ENCODE results near the gene RPS6KA2. TPM values are rescaled to one million over a fixed set of nuclear protein-coding genes. Genes with fewer than 3 reads are reported as not detected.

Gene RPS6KA2
- total RNA-seq, 3 donors from 2014 or later (not counting 1 experiment from before 2014, with no cell fraction given): 2.8 to 4.5 (median 2.9) TPM

DNA sequence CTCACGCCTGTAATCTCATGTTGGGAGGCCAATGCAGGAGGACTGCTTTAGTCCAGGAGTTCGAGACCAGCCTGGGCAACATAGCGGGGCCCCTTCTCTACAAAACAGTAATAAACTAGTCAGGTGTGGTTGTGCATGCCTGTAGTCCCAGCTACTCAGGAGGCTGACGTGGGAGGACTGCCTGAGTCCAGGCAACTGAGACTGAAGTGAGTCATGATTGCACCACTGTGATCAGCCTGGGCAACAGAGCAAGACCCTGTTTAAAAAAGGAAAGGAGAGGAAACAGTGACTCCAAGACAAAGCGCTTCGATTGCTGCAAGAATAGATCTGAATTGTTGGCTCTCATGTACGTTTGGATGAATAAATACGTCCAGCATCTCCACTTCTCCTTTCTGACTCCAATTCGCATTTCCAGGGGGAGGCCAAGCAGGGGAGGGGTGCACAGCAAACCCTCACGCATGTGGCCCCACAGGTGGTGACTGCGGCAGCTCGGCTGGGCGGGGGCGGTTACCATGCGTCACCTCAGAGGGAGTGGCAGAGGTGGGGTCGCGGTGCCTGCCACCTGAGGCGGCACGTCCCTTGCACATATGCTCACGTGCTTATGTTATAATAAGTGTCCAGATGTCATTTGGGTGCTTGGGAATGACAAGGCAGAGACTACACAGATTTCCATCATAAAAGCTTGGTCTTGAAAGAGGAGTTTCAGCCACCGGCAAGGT, 149.2 kb downstream of the RPS6KA2 start:
- 92% methylated on average over 21 of the region's 21 CpGs for WGBS (ENCODE audit: insufficient coverage)
- TF ChIP-seq, protein P1, sequence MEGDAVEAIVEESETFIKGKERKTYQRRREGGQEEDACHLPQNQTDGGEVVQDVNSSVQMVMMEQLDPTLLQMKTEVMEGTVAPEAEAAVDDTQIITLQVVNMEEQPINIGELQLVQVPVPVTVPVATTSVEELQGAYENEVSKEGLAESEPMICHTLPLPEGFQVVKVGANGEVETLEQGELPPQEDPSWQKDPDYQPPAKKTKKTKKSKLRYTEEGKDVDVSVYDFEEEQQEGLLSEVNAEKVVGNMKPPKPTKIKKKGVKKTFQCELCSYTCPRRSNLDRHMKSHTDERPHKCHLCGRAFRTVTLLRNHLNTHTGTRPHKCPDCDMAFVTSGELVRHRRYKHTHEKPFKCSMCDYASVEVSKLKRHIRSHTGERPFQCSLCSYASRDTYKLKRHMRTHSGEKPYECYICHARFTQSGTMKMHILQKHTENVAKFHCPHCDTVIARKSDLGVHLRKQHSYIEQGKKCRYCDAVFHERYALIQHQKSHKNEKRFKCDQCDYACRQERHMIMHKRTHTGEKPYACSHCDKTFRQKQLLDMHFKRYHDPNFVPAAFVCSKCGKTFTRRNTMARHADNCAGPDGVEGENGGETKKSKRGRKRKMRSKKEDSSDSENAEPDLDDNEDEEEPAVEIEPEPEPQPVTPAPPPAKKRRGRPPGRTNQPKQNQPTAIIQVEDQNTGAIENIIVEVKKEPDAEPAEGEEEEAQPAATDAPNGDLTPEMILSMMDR (IDR thresholded peaks at IDR 0.05): no peak
- no peaks in the 10 kb centered on the region for H3K36me3 ChIP-seq (ENCODE audit: control insufficient read depth, insufficient read depth, low read length)
- Mint-ChIP-seq H3K4me3 (no peak overlapping the region), H3K4me1 (peaks cover 0 to 11% of the 10 kb centered on the region in 2 donors), H3K9me3 (no peaks in the 10 kb centered on the region), H3K27me3 (ENCODE audit: low read depth in 2 of 2) (peaks cover 10% of the 10 kb centered on the region in 2 donors), H3K27ac (no peak overlapping the region), H3K36me3 (no peaks in the 10 kb centered on the region)
- H3K9me3 ChIP-seq (ENCODE audit: control insufficient read depth, insufficient read depth, low read length): no peaks in the 10 kb centered on the region
- ATAC-seq (no peak), DNase-seq (no peak)
- H3K4me1 ChIP-seq (ENCODE audit: control insufficient read depth, insufficient read depth, low read length): peaks cover 11% of the 10 kb centered on the region
- no peak overlapping the region for H3K27ac ChIP-seq (ENCODE audit: low read length)
- intact Hi-C loops (cut with micrococcal nuclease): no loop called here
- H3K4me3 ChIP-seq (ENCODE audit: low read length): no peak overlapping the region
- no peaks in the 10 kb centered on the region for H3K27me3 ChIP-seq (ENCODE audit: control insufficient read depth, insufficient read depth, low read length)

DNA sequence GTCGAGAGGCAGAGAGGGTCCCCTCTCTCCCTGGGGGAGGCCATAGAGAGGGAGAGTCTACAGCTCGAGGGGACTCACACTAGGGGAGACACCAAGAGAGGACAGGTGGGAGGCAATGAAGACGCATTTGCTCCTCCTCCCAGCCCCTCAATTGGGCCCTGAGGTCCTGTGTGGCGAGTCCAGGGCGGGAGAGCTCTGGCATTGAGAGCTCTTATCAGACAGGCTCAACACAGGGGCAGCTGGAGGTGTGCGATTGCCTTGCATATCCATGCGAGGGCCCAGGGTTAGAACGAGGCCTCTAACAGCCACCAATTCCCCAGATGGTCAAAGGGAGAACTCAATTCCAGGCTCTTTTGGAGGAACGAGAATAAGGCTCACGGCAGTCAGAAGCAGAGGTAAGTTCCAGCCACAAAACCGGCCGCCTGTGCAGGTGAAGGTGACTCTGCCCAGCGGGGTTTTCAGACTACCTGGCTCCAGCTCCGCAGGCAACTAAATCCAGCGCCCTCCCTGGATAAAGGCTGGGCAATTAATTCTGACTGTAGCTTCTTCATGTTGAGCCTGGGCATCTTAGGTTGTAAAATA, 150.3 kb downstream of the RPS6KA2 start:
- TF ChIP-seq, protein P1 (IDR thresholded peaks at IDR 0.05): no peak
- Histone ChIP-seq H3K4me1 (ENCODE audit: control insufficient read depth, insufficient read depth, low read length) (peaks cover 11% of the 10 kb centered on the region), H3K36me3 (ENCODE audit: control insufficient read depth, insufficient read depth, low read length) (no peaks in the 10 kb centered on the region), H3K27me3 (ENCODE audit: control insufficient read depth, insufficient read depth, low read length) (no peaks in the 10 kb centered on the region), H3K27ac (ENCODE audit: low read length) (no peak overlapping the region), H3K9me3 (ENCODE audit: control insufficient read depth, insufficient read depth, low read length) (no peaks in the 10 kb centered on the region), H3K4me3 (ENCODE audit: low read length) (no peak overlapping the region)
- Mint-ChIP-seq H3K27ac (no peak overlapping the region), H3K9me3 (no peaks in the 10 kb centered on the region), H3K36me3 (no peaks in the 10 kb centered on the region), H3K4me1 (peaks cover 0 to 11% of the 10 kb centered on the region in 2 donors), H3K4me3 (no peak overlapping the region), H3K27me3 (ENCODE audit: low read depth in 2 of 2) (peaks cover 10% of the 10 kb centered on the region in 2 donors)
- no peak for ATAC-seq
- intact Hi-C loops (cut with micrococcal nuclease): no loop called here
- no peak for DNase-seq
- WGBS (ENCODE audit: insufficient coverage): 95% methylated on average over 15 of the region's 15 CpGs

DNA sequence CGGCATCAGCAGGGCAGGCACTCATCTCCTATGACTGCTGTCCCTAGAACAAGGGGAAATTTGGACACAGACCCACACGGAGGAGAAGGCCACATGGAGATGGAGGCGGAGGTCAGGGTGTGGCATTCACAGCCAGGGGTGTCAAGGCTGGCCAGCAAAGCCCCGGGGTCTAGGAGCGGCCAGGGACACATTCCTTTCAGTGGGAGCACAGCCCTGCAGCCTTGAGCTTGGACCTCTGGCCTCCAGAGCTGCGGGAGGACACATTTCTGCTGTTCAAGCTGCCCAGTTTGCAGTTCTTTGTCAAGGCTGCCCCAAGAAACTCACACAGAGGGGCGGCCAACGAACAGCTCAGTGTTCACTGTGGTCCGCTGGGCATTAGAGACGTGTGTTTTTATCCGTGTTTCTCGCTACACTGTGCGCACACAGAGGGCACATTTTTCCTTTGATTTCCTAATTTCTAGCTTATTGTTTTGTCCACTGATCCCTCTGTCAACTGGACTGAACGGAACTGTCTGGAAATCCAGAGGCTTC, 150.9 kb downstream of the RPS6KA2 start:
- H3K4me1 Mint-ChIP-seq: peaks cover 0 to 11% of the 10 kb centered on the region in 2 donors
- no peak for ATAC-seq
- H3K27ac ChIP-seq (ENCODE audit: low read length): no peak overlapping the region
- 94% methylated on average over 14 of the region's 14 CpGs for WGBS (ENCODE audit: insufficient coverage)
- no peak overlapping the region for H3K27ac Mint-ChIP-seq
- intact Hi-C loops (cut with micrococcal nuclease): no loop called here
- H3K36me3 Mint-ChIP-seq: no peaks in the 10 kb centered on the region
- peaks cover 11% of the 10 kb centered on the region for H3K4me1 ChIP-seq (ENCODE audit: control insufficient read depth, insufficient read depth, low read length)
- no peak overlapping the region for H3K4me3 Mint-ChIP-seq
- peaks cover 10% of the 10 kb centered on the region in 2 donors for H3K27me3 Mint-ChIP-seq (ENCODE audit: low read depth in 2 of 2)
- no peaks in the 10 kb centered on the region for H3K9me3 ChIP-seq (ENCODE audit: control insufficient read depth, insufficient read depth, low read length)
- TF ChIP-seq, protein P1 (IDR thresholded peaks at IDR 0.05): no peak
- no peaks in the 10 kb centered on the region for H3K27me3 ChIP-seq (ENCODE audit: control insufficient read depth, insufficient read depth, low read length)
- H3K4me3 ChIP-seq (ENCODE audit: low read length): no peak overlapping the region
- no peak for DNase-seq
- H3K9me3 Mint-ChIP-seq: no peaks in the 10 kb centered on the region
- no peaks in the 10 kb centered on the region for H3K36me3 ChIP-seq (ENCODE audit: control insufficient read depth, insufficient read depth, low read length)

Data from natural killer cell (primary cell).